ENCODE results near the gene ZNF157.

Gene ZNF157

GRCh38 chrX:47452112-47452511, 81.7 kb downstream of the ZNF157 start:
- WGBS: 97% methylated on average over 8 of the region's 8 CpGs
- no peak overlapping the region for H2BK12ac ChIP-seq (ENCODE audit: low read length in 2 of 2)

GRCh38 chrX:47456080-47456479, 85.7 kb downstream of the ZNF157 start:
- Histone ChIP-seq H3K4me2 (ENCODE audit: low read length, poor library complexity, severe bottlenecking) (no peak overlapping the region), H3K9ac (ENCODE audit: low read length) (no peak overlapping the region), H2BK5ac (ENCODE audit: low read depth, low read length, poor library complexity, severe bottlenecking) (no peak overlapping the region), H4K91ac (ENCODE audit: low read length) (no peak overlapping the region), H3K27me3 (ENCODE audit: control insufficient read depth in 1 of 2, insufficient read depth in 1 of 2, low read length in 2 of 2) (no peaks in the 10 kb centered on the region), H3K4me3 (ENCODE audit: insufficient read depth in 1 of 2, low read depth in 1 of 2, low read length in 2 of 2) (no peak overlapping the region), H3K18ac (ENCODE audit: low read depth in 1 of 2, low read length in 2 of 2) (no peak overlapping the region), H3K27ac (ENCODE audit: low read length, poor library complexity, severe bottlenecking) (no peak overlapping the region), H4K8ac (ENCODE audit: low read length) (no peak overlapping the region), H2AK5ac (ENCODE audit: low read length, severe bottlenecking) (no peak overlapping the region), H3K79me1 (replicated peaks; ENCODE audit: low read length, poor library complexity, severe bottlenecking) (no peaks in the 10 kb centered on the region), H3K23ac (ENCODE audit: low read length in 2 of 2) (no peak overlapping the region), H2AFZ (ENCODE audit: low read depth, low read length) (no peak overlapping the region), H2BK120ac (ENCODE audit: low read depth, low read length) (no peak overlapping the region), H3K9me3 (ENCODE audit: control insufficient read depth, low read length) (peaks cover 60% of the 10 kb centered on the region), H3K14ac (ENCODE audit: low read length in 2 of 2) (no peak overlapping the region), H3K36me3 (ENCODE audit: control insufficient read depth in 1 of 2, insufficient read depth in 2 of 2, low read depth in 1 of 2, low read length in 2 of 2) (peaks cover 22 to 53% of the 10 kb centered on the region in 2 experiments), H2BK12ac (ENCODE audit: low read length in 2 of 2) (no peak overlapping the region), H3K4ac (ENCODE audit: low read depth in 1 of 2, low read length in 2 of 2) (no peak overlapping the region), H3K4me1 (ENCODE audit: control insufficient read depth, insufficient read depth, low read depth, low read length) (no peaks in the 10 kb centered on the region), H2BK15ac (ENCODE audit: low read depth, poor library complexity, severe bottlenecking) (no peak overlapping the region)
- WGBS: 97% methylated on average over 6 of the region's 6 CpGs
- DNase-seq: no peak

More at GRCh38 chrX:47452112-47452511, 81.7 kb downstream of the ZNF157 start:
- Histone ChIP-seq H4K91ac (ENCODE audit: low read length) (no peak overlapping the region), H3K27me3 (ENCODE audit: control insufficient read depth in 1 of 2, insufficient read depth in 1 of 2, low read length in 2 of 2) (no peaks in the 10 kb centered on the region), H3K27ac (ENCODE audit: low read length, poor library complexity, severe bottlenecking) (no peak overlapping the region), H2BK120ac (ENCODE audit: low read depth, low read length) (no peak overlapping the region), H3K79me1 (replicated peaks; ENCODE audit: low read length, poor library complexity, severe bottlenecking) (no peaks in the 10 kb centered on the region), H3K9me3 (ENCODE audit: control insufficient read depth, low read length) (peaks cover 87% of the 10 kb centered on the region), H2AK5ac (ENCODE audit: low read length, severe bottlenecking) (no peak overlapping the region), H3K4ac (ENCODE audit: low read depth in 1 of 2, low read length in 2 of 2) (no peak overlapping the region), H2BK5ac (ENCODE audit: low read depth, low read length, poor library complexity, severe bottlenecking) (no peak overlapping the region), H3K14ac (ENCODE audit: low read length in 2 of 2) (no peak overlapping the region), H2AFZ (ENCODE audit: low read depth, low read length) (no peak overlapping the region), H4K8ac (ENCODE audit: low read length) (no peak overlapping the region), H3K4me2 (ENCODE audit: low read length, poor library complexity, severe bottlenecking) (no peak overlapping the region), H3K36me3 (ENCODE audit: control insufficient read depth in 1 of 2, insufficient read depth in 2 of 2, low read depth in 1 of 2, low read length in 2 of 2) (peaks cover 31 to 84% of the 10 kb centered on the region in 2 experiments), H3K4me3 (ENCODE audit: insufficient read depth in 1 of 2, low read depth in 1 of 2, low read length in 2 of 2) (peak overlapping the region in 1 of 2 experiments; percentile 41), H3K4me1 (ENCODE audit: control insufficient read depth, insufficient read depth, low read depth, low read length) (no peaks in the 10 kb centered on the region), H2BK15ac (ENCODE audit: low read depth, poor library complexity, severe bottlenecking) (no peak overlapping the region), H3K18ac (ENCODE audit: low read depth in 1 of 2, low read length in 2 of 2) (no peak overlapping the region), H3K23ac (ENCODE audit: low read length in 2 of 2) (no peak overlapping the region), H3K9ac (ENCODE audit: low read length) (no peak overlapping the region)
- no peak for DNase-seq

GRCh38 chrX:47458528-47458927, 88.2 kb downstream of the ZNF157 start:
- Histone ChIP-seq H2BK15ac (ENCODE audit: low read depth, poor library complexity, severe bottlenecking) (no peak overlapping the region), H3K18ac (ENCODE audit: low read depth in 1 of 2, low read length in 2 of 2) (no peak overlapping the region), H3K36me3 (ENCODE audit: control insufficient read depth in 1 of 2, insufficient read depth in 2 of 2, low read depth in 1 of 2, low read length in 2 of 2) (peaks cover 15 to 38% of the 10 kb centered on the region in 2 experiments), H3K4me1 (ENCODE audit: control insufficient read depth, insufficient read depth, low read depth, low read length) (no peaks in the 10 kb centered on the region), H3K79me1 (replicated peaks; ENCODE audit: low read length, poor library complexity, severe bottlenecking) (peaks cover 3% of the 10 kb centered on the region), H3K9me3 (ENCODE audit: control insufficient read depth, low read length) (peaks cover 39% of the 10 kb centered on the region), H2BK120ac (ENCODE audit: low read depth, low read length) (no peak overlapping the region), H3K23ac (ENCODE audit: low read length in 2 of 2) (no peak overlapping the region), H3K4me2 (ENCODE audit: low read length, poor library complexity, severe bottlenecking) (no peak overlapping the region), H3K4me3 (ENCODE audit: insufficient read depth in 1 of 2, low read depth in 1 of 2, low read length in 2 of 2) (no peak overlapping the region), H4K91ac (ENCODE audit: low read length) (no peak overlapping the region), H4K8ac (ENCODE audit: low read length) (no peak overlapping the region), H3K27me3 (ENCODE audit: control insufficient read depth in 1 of 2, insufficient read depth in 1 of 2, low read length in 2 of 2) (no peaks in the 10 kb centered on the region), H2AFZ (ENCODE audit: low read depth, low read length) (no peak overlapping the region), H3K4ac (ENCODE audit: low read depth in 1 of 2, low read length in 2 of 2) (no peak overlapping the region), H2BK12ac (ENCODE audit: low read length in 2 of 2) (no peak overlapping the region), H3K27ac (ENCODE audit: low read length, poor library complexity, severe bottlenecking) (no peak overlapping the region), H2AK5ac (ENCODE audit: low read length, severe bottlenecking) (no peak overlapping the region), H2BK5ac (ENCODE audit: low read depth, low read length, poor library complexity, severe bottlenecking) (no peak overlapping the region), H3K9ac (ENCODE audit: low read length) (no peak overlapping the region), H3K14ac (ENCODE audit: low read length in 2 of 2) (no peak overlapping the region)
- 98% methylated on average over 5 of the region's 6 CpGs for WGBS
- no peak for DNase-seq

DNA sequence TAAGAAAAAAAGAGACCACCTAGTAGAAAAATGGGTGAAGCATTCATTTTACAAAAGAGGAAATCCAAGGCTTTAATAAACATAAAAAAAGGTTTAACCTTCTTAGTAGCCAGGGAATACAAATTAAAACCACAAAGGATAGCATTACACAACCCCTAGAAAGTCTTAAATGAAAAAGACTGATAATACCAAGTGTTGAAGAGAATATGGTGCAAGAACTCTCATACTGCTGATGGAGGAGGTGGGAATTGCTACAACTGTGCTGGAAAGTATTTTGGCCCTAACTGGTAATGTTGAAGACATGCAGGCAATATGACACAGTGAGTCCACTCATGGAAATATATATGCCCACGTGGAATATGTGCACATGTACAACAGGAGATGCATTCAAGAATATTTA, 90.2 kb downstream of the ZNF157 start:
- Histone ChIP-seq H3K4ac (ENCODE audit: low read depth in 1 of 2, low read length in 2 of 2) (no peak overlapping the region), H3K9ac (ENCODE audit: low read length) (no peak overlapping the region), H2BK12ac (ENCODE audit: low read length in 2 of 2) (no peak overlapping the region), H3K9me3 (ENCODE audit: control insufficient read depth, low read length) (peaks cover 25% of the 10 kb centered on the region), H2AFZ (ENCODE audit: low read depth, low read length) (no peak overlapping the region), H3K36me3 (ENCODE audit: control insufficient read depth in 1 of 2, insufficient read depth in 2 of 2, low read depth in 1 of 2, low read length in 2 of 2) (peaks cover 16 to 21% of the 10 kb centered on the region in 2 experiments), H3K18ac (ENCODE audit: low read depth in 1 of 2, low read length in 2 of 2) (no peak overlapping the region), H3K4me2 (ENCODE audit: low read length, poor library complexity, severe bottlenecking) (no peak overlapping the region), H3K27me3 (ENCODE audit: control insufficient read depth in 1 of 2, insufficient read depth in 1 of 2, low read length in 2 of 2) (no peaks in the 10 kb centered on the region), H3K79me1 (replicated peaks; ENCODE audit: low read length, poor library complexity, severe bottlenecking) (peaks cover 3% of the 10 kb centered on the region), H3K4me3 (ENCODE audit: insufficient read depth in 1 of 2, low read depth in 1 of 2, low read length in 2 of 2) (no peak overlapping the region), H2BK120ac (ENCODE audit: low read depth, low read length) (no peak overlapping the region), H4K8ac (ENCODE audit: low read length) (no peak overlapping the region), H3K23ac (ENCODE audit: low read length in 2 of 2) (no peak overlapping the region), H2BK15ac (ENCODE audit: low read depth, poor library complexity, severe bottlenecking) (no peak overlapping the region), H3K27ac (ENCODE audit: low read length, poor library complexity, severe bottlenecking) (no peak overlapping the region), H3K4me1 (ENCODE audit: control insufficient read depth, insufficient read depth, low read depth, low read length) (no peaks in the 10 kb centered on the region), H2AK5ac (ENCODE audit: low read length, severe bottlenecking) (no peak overlapping the region), H2BK5ac (ENCODE audit: low read depth, low read length, poor library complexity, severe bottlenecking) (no peak overlapping the region), H4K91ac (ENCODE audit: low read length) (no peak overlapping the region), H3K14ac (ENCODE audit: low read length in 2 of 2) (no peak overlapping the region)
- no CpG with 5 or more reads among the region's 1 CpG for WGBS
- DNase-seq: no peak
